ENCODE results near the gene ATRIP.

- no peak for TF ChIP-seq POLR2A (IDR thresholded peaks at IDR 0.05)
- TF ChIP-seq CTCF (IDR thresholded peaks at IDR 0.05): no peak
- no peak for TF ChIP-seq EP300 (IDR thresholded peaks at IDR 0.05)
These were observed 10.1 kb upstream of the ATRIP start for GRCh38 chr3:48436477-48436787.

All from tibial nerve (tissue), 4 donors.